PFSK-1 (cell line): ENCODE data around the gene PDCD11.

Experiments used
- FOXP2 ChIP-seq: optimal IDR thresholded peaks from 2 replicates; pipeline ENCODE3; 2011; ENCODE audit warnings: borderline replicate concordance, control low read depth, inconsistent platforms; ENCODE audit not compliant: insufficient read depth; ENCODE audit errors: extremely low read length, extremely low read depth
- POLR2AphosphoS5 ChIP-seq: IDR thresholded peaks from 2 replicates; pipeline ENCODE4 v1.6.1; 2012; ENCODE audit warnings: low read depth, mild to moderate bottlenecking, control low read depth, low read length, moderate library complexity
- REST ChIP-seq, 2 experiments: IDR thresholded peaks; 2 replicates each; pipeline versions ENCODE4 v1.6.1 to v1.8.0; 2011 to 2012; ENCODE audit warnings: low read depth in 2 of 2, low read length in 2 of 2, control low read depth in 1 of 2, inconsistent platforms in 1 of 2, mild to moderate bottlenecking in 1 of 2, moderate library complexity in 1 of 2; ENCODE audit not compliant: insufficient read depth in 1 of 2
- SIN3A ChIP-seq: IDR thresholded peaks from 2 replicates; pipeline ENCODE4 v1.6.1; 2012; ENCODE audit warnings: mild to moderate bottlenecking, low read length, moderate library complexity, borderline replicate concordance; ENCODE audit not compliant: insufficient read depth
- TAF1 ChIP-seq: IDR thresholded peaks from 2 replicates; pipeline ENCODE4 v1.6.1; 2012; ENCODE audit warnings: low read length, control low read depth, borderline replicate concordance; ENCODE audit not compliant: insufficient read depth

GRCh38 chr10:103423748-103424147 lies 27.3 kb downstream of the PDCD11 start:
- TF ChIP-seq SIN3A (no peak), POLR2AphosphoS5 (no peak), TAF1 (no peak), REST (IDR thresholded peaks at IDR 0.05; ENCODE audit: insufficient read depth in 1 of 2, low read depth in 2 of 2, low read length in 2 of 2) (no peak), FOXP2 (no peak)
